Gastroesophageal sphincter (tissue), 3 donors: ENCODE data around the gene PPP2R3C.
"Not testable (repeated sequence)": the region's sequence is repeated elsewhere in the genome, so short reads cannot be mapped to it uniquely, and the experiment has no call there.

Experiments used
- POLR2A ChIP-seq, 2 donors: fragments of 450-650 bp; IDR thresholded peaks; one replicate each; pipeline ENCODE4 v1.6.1; 2017; ENCODE audit warnings: antibody characterized with exemption in 2 of 2, mild to moderate bottlenecking in 2 of 2, moderate library complexity in 1 of 2
- POLR2AphosphoS5 ChIP-seq: sonication (generic); formaldehyde crosslinking; IDR thresholded peaks from one replicate; pipeline ENCODE4 v1.6.1; 2017; ENCODE audit warnings: antibody characterized with exemption
- TF ChIP-seq, protein P1 (sequence below), 4 experiments: fragments of 200-600 bp in 2 of 4; fragments of 450-650 bp in 2 of 4; sonication (generic) in 1 of 4; IDR thresholded peaks; one replicate each; pipeline ENCODE4 v1.5.1; 2017 to 2019; ENCODE audit warnings: antibody characterized with exemption in 4 of 4, mild to moderate bottlenecking in 2 of 4, moderate library complexity in 2 of 4

DNA sequence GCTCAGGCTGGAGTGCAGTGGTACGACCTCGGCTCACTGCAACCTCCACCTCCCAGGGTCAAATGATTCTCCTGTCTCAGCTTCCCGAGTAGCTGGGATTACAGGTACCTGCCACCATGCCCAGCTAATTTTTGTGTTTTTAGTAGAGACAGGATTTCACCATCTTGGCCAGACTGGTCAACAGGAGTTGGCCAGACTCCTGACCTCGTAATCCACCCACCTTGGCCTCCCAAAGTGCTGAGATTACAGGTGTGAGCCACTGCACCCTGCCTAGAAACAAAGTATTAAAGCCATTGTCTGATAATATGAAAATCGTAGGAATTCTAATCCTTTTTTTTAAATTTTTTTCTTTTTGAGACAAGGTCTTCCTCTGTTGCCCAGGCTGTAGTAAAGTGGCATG lies 56.1 kb downstream of the PPP2R3C start:
- TF ChIP-seq, protein P1, sequence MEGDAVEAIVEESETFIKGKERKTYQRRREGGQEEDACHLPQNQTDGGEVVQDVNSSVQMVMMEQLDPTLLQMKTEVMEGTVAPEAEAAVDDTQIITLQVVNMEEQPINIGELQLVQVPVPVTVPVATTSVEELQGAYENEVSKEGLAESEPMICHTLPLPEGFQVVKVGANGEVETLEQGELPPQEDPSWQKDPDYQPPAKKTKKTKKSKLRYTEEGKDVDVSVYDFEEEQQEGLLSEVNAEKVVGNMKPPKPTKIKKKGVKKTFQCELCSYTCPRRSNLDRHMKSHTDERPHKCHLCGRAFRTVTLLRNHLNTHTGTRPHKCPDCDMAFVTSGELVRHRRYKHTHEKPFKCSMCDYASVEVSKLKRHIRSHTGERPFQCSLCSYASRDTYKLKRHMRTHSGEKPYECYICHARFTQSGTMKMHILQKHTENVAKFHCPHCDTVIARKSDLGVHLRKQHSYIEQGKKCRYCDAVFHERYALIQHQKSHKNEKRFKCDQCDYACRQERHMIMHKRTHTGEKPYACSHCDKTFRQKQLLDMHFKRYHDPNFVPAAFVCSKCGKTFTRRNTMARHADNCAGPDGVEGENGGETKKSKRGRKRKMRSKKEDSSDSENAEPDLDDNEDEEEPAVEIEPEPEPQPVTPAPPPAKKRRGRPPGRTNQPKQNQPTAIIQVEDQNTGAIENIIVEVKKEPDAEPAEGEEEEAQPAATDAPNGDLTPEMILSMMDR (IDR thresholded peaks at IDR 0.05): not testable (repeated sequence)
- TF ChIP-seq POLR2A (IDR thresholded peaks at IDR 0.05); POLR2AphosphoS5: not testable (repeated sequence)
